ENCODE data around the gene SCN8A. TPM values are rescaled to one million over a fixed set of nuclear protein-coding genes. Genes with fewer than 3 reads are reported as not detected.

Gene SCN8A
- total RNA-seq, 1 donor from 2014 or later = 1.3 TPM

GRCh38 chr12:51676875-51677274, 85.8 kb downstream of the SCN8A start:
- TF ChIP-seq CTCF (IDR thresholded peaks at IDR 0.05; ENCODE audit: insufficient read depth, low read length, poor library complexity, severe bottlenecking) = no peak
- Histone ChIP-seq H3K4me3 (ENCODE audit: low read depth, low read length) (no peak overlapping the region), H3K27me3 (ENCODE audit: control insufficient read depth, insufficient read depth, low read length) (no peaks in the 10 kb centered on the region), H3K36me3 (ENCODE audit: control insufficient read depth, insufficient read depth, low read length) (no peaks in the 10 kb centered on the region)
- no peak for DNase-seq (ENCODE audit: low read depth)

DNA sequence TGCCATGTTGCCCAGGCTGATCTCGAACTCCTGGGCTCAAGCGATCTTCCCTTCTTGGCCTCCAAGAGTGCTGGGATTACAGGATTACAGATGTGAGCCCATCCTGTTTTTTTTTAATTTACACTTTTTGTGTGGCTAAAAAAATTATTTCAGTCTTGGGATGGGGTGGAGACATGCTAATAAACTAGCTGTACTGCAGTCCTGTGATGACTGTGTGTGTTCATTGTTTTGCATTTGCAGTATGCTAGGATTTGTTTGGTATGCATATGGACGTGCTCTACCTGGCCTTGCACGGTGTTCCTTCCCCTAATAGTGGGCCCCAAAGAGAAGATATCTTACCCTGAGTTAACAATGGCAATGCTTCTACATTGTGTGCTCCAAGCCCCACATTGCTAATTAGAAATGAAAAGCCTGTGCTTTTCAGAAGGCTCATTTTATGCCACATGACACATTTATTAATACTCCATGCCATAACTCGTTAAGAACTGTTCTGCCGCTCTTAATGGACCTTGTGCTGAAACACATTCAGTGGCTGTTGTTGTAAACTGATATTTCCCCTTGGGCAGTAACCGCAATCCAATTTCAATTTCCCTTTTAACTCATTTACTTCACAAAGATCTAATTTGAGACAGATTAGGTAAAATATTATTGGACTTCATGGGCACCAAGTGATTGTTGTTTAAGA, 86.4 kb downstream of the SCN8A start:
- Histone ChIP-seq H3K36me3 (ENCODE audit: control insufficient read depth, insufficient read depth, low read length) (no peaks in the 10 kb centered on the region), H3K4me3 (ENCODE audit: low read depth, low read length) (no peak overlapping the region), H3K27me3 (ENCODE audit: control insufficient read depth, insufficient read depth, low read length) (no peaks in the 10 kb centered on the region)
- TF ChIP-seq CTCF (IDR thresholded peaks at IDR 0.05; ENCODE audit: insufficient read depth, low read length, poor library complexity, severe bottlenecking) = no peak
- no peak for DNase-seq (ENCODE audit: low read depth)

- no peak overlapping the region for H3K4me3 ChIP-seq (ENCODE audit: low read depth, low read length)
- H3K27me3 ChIP-seq (ENCODE audit: control insufficient read depth, insufficient read depth, low read length) = no peaks in the 10 kb centered on the region
- no peaks in the 10 kb centered on the region for H3K36me3 ChIP-seq (ENCODE audit: control insufficient read depth, insufficient read depth, low read length)
- TF ChIP-seq CTCF (IDR thresholded peaks at IDR 0.05; ENCODE audit: insufficient read depth, low read length, poor library complexity, severe bottlenecking) = peak; percentile 91
- DNase-seq (ENCODE audit: low read depth) = peak; percentile 25
Observed at GRCh38 chr12:51678086-51678724, 87.2 kb downstream of the SCN8A start.

DNA sequence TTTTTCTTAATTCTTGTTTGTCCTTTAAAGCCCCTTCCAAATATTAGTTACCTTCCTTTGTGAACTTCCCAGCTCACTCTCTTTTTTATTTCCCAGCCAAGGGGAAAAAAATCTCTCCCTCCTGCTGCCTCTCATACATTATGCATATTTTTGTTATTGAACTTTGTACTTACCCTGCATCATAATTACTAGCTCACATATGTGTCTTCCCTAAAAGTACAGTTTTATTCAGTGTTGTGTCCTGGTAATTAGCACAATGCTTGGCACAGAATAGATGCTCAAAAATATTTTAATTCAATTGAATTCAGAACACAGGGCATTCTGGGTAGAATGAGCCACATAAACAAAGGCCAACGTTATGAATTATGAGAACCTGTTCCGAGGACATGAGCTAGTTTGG, 91.9 kb downstream of the SCN8A start:
- no peak for TF ChIP-seq CTCF (IDR thresholded peaks at IDR 0.05; ENCODE audit: insufficient read depth, low read length, poor library complexity, severe bottlenecking)
- Histone ChIP-seq H3K4me3 (ENCODE audit: low read depth, low read length) (no peak overlapping the region), H3K36me3 (ENCODE audit: control insufficient read depth, insufficient read depth, low read length) (no peaks in the 10 kb centered on the region), H3K27me3 (ENCODE audit: control insufficient read depth, insufficient read depth, low read length) (no peaks in the 10 kb centered on the region)
- no peak for DNase-seq (ENCODE audit: low read depth)

GRCh38 chr12:51683763-51684357, 92.8 kb downstream of the SCN8A start:
- Histone ChIP-seq H3K4me3 (ENCODE audit: low read depth, low read length) (no peak overlapping the region), H3K36me3 (ENCODE audit: control insufficient read depth, insufficient read depth, low read length) (no peaks in the 10 kb centered on the region)
- no peak for DNase-seq (ENCODE audit: low read depth)

More at GRCh38 chr12:51683763-51684357, 92.8 kb downstream of the SCN8A start:
- no peak for TF ChIP-seq CTCF (IDR thresholded peaks at IDR 0.05; ENCODE audit: insufficient read depth, low read length, poor library complexity, severe bottlenecking)
- H3K27me3 ChIP-seq (ENCODE audit: control insufficient read depth, insufficient read depth, low read length) = no peaks in the 10 kb centered on the region
